Measurements from ENCODE around the gene CD9.

The CD9 gene

GRCh38 chr12:6250343-6250742 is 50.1 kb downstream of the CD9 start:
- no peak for DNase-seq

- no peak for DNase-seq
These were observed 53.1 kb downstream of the CD9 start for GRCh38 chr12:6253278-6253677.

GRCh38 chr12:6254491-6254890 is 54.3 kb downstream of the CD9 start:
- no peak for DNase-seq

GRCh38 chr12:6257007-6257406 is 56.8 kb downstream of the CD9 start:
- no peak for DNase-seq

- no peak for DNase-seq
These were observed 62.0 kb downstream of the CD9 start for GRCh38 chr12:6262211-6262610.

GRCh38 chr12:6262623-6263022 is 62.4 kb downstream of the CD9 start:
- no peak for DNase-seq

GRCh38 chr12:6263931-6264330 is 63.7 kb downstream of the CD9 start:
- no peak for DNase-seq

GRCh38 chr12:6264402-6265037 is 64.3 kb downstream of the CD9 start:
- no peak for DNase-seq

GRCh38 chr12:6265038-6265405 is 64.8 kb downstream of the CD9 start:
- no peak for DNase-seq

GRCh38 chr12:6266541-6266966 is 66.4 kb downstream of the CD9 start:
- DNase-seq: no peak

- DNase-seq: no peak
These were observed 66.9 kb downstream of the CD9 start for GRCh38 chr12:6266971-6267721.

- no peak for DNase-seq
These were observed 68.4 kb downstream of the CD9 start for GRCh38 chr12:6268484-6269157.

- DNase-seq: no peak
These were observed 69.8 kb downstream of the CD9 start for GRCh38 chr12:6269986-6270385.

- DNase-seq: no peak
These were observed 71.1 kb downstream of the CD9 start for GRCh38 chr12:6271281-6271680.

GRCh38 chr12:6272300-6273204 is 72.4 kb downstream of the CD9 start:
- no peak for DNase-seq

GRCh38 chr12:6273205-6273540 is 73.0 kb downstream of the CD9 start:
- DNase-seq: no peak

- DNase-seq: no peak
These were observed 73.5 kb downstream of the CD9 start for GRCh38 chr12:6273541-6274230.

GRCh38 chr12:6274231-6275221 is 74.3 kb downstream of the CD9 start:
- no peak for DNase-seq

- no peak for DNase-seq
These were observed 76.0 kb downstream of the CD9 start for GRCh38 chr12:6275928-6276887.
